Osteocyte (in vitro differentiated cells): Measurements from ENCODE around the gene MAX. TPM values are rescaled to one million over a fixed set of nuclear protein-coding genes. Genes with fewer than 3 reads are reported as not detected.

Experiments
- DNase-seq: peaks from one replicate; pipeline ENCODE4 v3.0.0; 2021; ENCODE audit warnings: mixed read lengths; ENCODE audit not compliant: unreplicated experiment; ENCODE audit errors: extremely low spot score
- H3K27ac Mint-ChIP-seq: one replicate; pipeline ENCODE4 v1.8.0; 2021; ENCODE audit warnings: mild to moderate bottlenecking, mixed read lengths; ENCODE audit not compliant: unreplicated experiment
- H3K27me3 Mint-ChIP-seq: one replicate; pipeline ENCODE4 v1.8.0; 2021; ENCODE audit warnings: mixed read lengths; ENCODE audit not compliant: unreplicated experiment
- H3K36me3 Mint-ChIP-seq: one replicate; pipeline ENCODE4 v1.8.0; 2021; ENCODE audit warnings: mixed read lengths; ENCODE audit not compliant: unreplicated experiment
- H3K4me1 Mint-ChIP-seq: one replicate; pipeline ENCODE4 v1.8.0; 2021; ENCODE audit warnings: mixed read lengths; ENCODE audit not compliant: unreplicated experiment
- H3K4me3 Mint-ChIP-seq: one replicate; pipeline ENCODE4 v1.8.0; 2021; ENCODE audit warnings: mild to moderate bottlenecking, moderate library complexity, mixed read lengths; ENCODE audit not compliant: unreplicated experiment
- H3K9me3 Mint-ChIP-seq: one replicate; pipeline ENCODE4 v1.8.0; 2021; ENCODE audit warnings: mixed read lengths; ENCODE audit not compliant: unreplicated experiment
- CTCF ChIP-seq: fragments of 200-600 bp; sonication (generic); IDR thresholded peaks from 2 replicates; pipeline ENCODE4 v1.5.0; 2021; ENCODE audit warnings: antibody characterized with exemption, mild to moderate bottlenecking, moderate library complexity
- total RNA-seq: library from RNA; stranded (reverse); gene quantifications from 2 replicates; pipeline ENCODE4 v1.2.1, GENCODE V29; 2021

MAX gene
- total RNA-seq, 1 donor from 2014 or later, result 120 TPM

- Mint-ChIP-seq H3K27me3 (no peaks in the 10 kb centered on the region), H3K4me1 (peaks cover 1% of the 10 kb centered on the region), H3K9me3 (no peaks in the 10 kb centered on the region), H3K4me3 (no peak overlapping the region), H3K27ac (no peak overlapping the region), H3K36me3 (peaks cover 76% of the 10 kb centered on the region)
- DNase-seq, result no peak
- no peak for TF ChIP-seq CTCF
Observed at GRCh38 chr14:65084554-65085505, 17.5 kb downstream of the MAX start.

- no peak for DNase-seq
- H3K4me3 Mint-ChIP-seq, result no peak overlapping the region
- no peak overlapping the region for H3K27ac Mint-ChIP-seq
- no peaks in the 10 kb centered on the region for H3K9me3 Mint-ChIP-seq
- H3K27me3 Mint-ChIP-seq, result no peaks in the 10 kb centered on the region
- TF ChIP-seq CTCF, result no peak
- peaks cover 72% of the 10 kb centered on the region for H3K36me3 Mint-ChIP-seq
- H3K4me1 Mint-ChIP-seq, result peaks cover 1% of the 10 kb centered on the region
Observed at GRCh38 chr14:65082930-65083329, 19.4 kb downstream of the MAX start.

- Mint-ChIP-seq H3K4me1 (peaks cover 1% of the 10 kb centered on the region), H3K27me3 (no peaks in the 10 kb centered on the region), H3K36me3 (peaks cover 68% of the 10 kb centered on the region), H3K27ac (no peak overlapping the region), H3K9me3 (no peaks in the 10 kb centered on the region), H3K4me3 (no peak overlapping the region)
- no peak for TF ChIP-seq CTCF
- no peak for DNase-seq
Observed at GRCh38 chr14:65080960-65081747, 21.2 kb downstream of the MAX start.

GRCh38 chr14:65079768-65080167 lies 22.5 kb downstream of the MAX start:
- H3K27ac Mint-ChIP-seq, result no peak overlapping the region

More at GRCh38 chr14:65079768-65080167, 22.5 kb downstream of the MAX start:
- peaks cover 1% of the 10 kb centered on the region for H3K4me1 Mint-ChIP-seq
- H3K9me3 Mint-ChIP-seq, result no peaks in the 10 kb centered on the region
- H3K27me3 Mint-ChIP-seq, result no peaks in the 10 kb centered on the region
- TF ChIP-seq CTCF, result no peak
- H3K36me3 Mint-ChIP-seq, result peaks cover 69% of the 10 kb centered on the region
- H3K4me3 Mint-ChIP-seq, result no peak overlapping the region
- DNase-seq, result no peak
